Measurements from ENCODE around the gene LMTK2.

Gene LMTK2

DNA sequence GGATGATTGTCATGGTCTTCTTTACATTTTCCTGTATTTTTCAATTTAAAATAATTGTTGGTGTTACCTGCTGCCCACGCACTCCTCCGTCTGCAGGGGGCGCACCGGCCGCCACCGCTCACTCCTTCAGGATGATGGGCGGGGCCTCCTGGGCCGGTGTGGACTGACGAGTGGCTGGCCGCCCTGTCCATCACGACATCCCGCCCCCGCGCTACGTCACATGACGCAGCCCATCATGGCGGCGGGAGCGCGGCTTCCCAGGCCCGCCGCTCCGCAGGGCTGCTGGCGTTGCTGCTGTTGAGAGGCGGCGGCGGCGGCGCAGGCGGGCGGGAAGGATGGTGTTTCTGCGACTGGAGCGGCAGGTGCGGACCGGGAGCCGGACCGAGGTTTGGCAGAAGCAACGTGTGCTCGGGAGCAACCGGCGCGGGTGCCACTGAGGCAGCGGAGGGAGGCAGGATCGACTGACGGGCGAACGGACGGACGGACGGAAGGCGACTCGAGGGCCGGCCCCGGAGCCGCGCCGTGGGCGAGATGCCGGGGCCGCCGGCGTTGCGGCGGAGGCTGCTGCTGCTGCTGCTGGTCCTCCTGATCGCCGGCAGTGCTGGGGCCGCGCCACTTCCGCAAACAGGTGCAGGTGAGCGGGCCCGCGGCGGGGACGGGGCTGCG is at the start of gene LMTK2:
LMTK2 (plus strand) TSS at position 216 of the 666 bp plus-strand sequence; CDS start at position 532, 316 bp downstream.
- DNase-seq (ENCODE audit: low read depth): peak; percentile 98
- Histone ChIP-seq H3K9me3 (ENCODE audit: control insufficient read depth, low read length) (peaks cover 6% of the 10 kb centered on the region), H3K9ac (ENCODE audit: low read length) (peak within 1 kb of the TSS; percentile 91), H3K4me3 (ENCODE audit: low read length) (peak within 1 kb of the TSS; percentile 93), H3K27me3 (replicated peaks; ENCODE audit: control insufficient read depth, insufficient read depth, low read length) (no peaks in the 10 kb centered on the region), H3K4me1 (ENCODE audit: control insufficient read depth, insufficient read depth, low read length) (peaks cover 11% of the 10 kb centered on the region), H3K36me3 (ENCODE audit: control insufficient read depth, insufficient read depth, low read length, severe bottlenecking) (no peaks in the 10 kb centered on the region)

DNA sequence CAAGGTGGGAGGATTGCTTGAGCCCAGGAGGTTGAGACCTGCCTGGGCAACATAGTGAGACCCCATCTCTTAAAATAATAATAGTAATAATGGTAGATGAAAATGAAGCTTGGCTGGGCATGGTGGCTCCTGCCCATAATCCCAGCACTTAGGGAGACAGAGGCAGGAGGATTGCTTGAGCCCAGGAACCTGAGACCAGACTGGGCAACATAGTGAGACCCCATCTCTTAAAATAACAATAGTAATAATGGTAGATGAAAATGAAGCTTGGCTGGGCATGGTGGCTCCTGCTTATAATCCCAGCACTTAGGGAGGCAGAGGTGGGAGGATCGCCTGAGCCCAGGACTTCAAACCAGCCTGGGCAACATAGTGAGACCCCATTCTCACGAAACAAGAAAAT is 49.5 kb upstream of the LMTK2 start:
- no peaks in the 10 kb centered on the region for H3K4me1 ChIP-seq (ENCODE audit: control insufficient read depth, insufficient read depth, low read length)
- peaks cover 5% of the 10 kb centered on the region for H3K27me3 ChIP-seq (replicated peaks; ENCODE audit: control insufficient read depth, insufficient read depth, low read length)
- DNase-seq (ENCODE audit: low read depth): no peak
- no peak overlapping the region for H3K9ac ChIP-seq (ENCODE audit: low read length)
- H3K36me3 ChIP-seq (ENCODE audit: control insufficient read depth, insufficient read depth, low read length, severe bottlenecking): no peaks in the 10 kb centered on the region
- H3K9me3 ChIP-seq (ENCODE audit: control insufficient read depth, low read length): no peaks in the 10 kb centered on the region
- no peak overlapping the region for H3K4me3 ChIP-seq (ENCODE audit: low read length)

DNA sequence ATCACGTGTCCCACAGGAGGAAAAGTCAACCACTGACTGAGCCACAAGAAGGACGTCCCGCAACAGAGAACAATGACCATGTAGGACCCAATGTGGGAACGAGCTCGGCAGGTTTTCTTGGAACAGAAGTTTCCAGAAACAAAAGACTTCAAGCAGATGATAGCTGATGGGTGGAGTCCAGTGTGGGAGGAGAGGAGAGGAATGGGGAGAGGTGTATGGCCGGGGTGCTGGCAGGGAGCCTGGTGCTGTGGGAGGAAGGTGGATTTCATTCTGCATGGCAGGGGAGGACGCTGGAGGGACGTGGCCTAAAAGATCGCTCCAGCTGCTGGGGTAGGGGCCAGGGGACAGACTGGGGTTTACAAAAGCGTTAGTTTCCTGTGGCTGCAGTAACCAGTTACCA is 48.5 kb upstream of the LMTK2 start:
- DNase-seq (ENCODE audit: low read depth): no peak
- Histone ChIP-seq H3K9me3 (ENCODE audit: control insufficient read depth, low read length) (peaks cover 4% of the 10 kb centered on the region), H3K9ac (ENCODE audit: low read length) (no peak overlapping the region), H3K27me3 (replicated peaks; ENCODE audit: control insufficient read depth, insufficient read depth, low read length) (peaks cover 5% of the 10 kb centered on the region), H3K4me1 (ENCODE audit: control insufficient read depth, insufficient read depth, low read length) (no peaks in the 10 kb centered on the region), H3K36me3 (ENCODE audit: control insufficient read depth, insufficient read depth, low read length, severe bottlenecking) (no peaks in the 10 kb centered on the region), H3K4me3 (ENCODE audit: low read length) (no peak overlapping the region)

DNA sequence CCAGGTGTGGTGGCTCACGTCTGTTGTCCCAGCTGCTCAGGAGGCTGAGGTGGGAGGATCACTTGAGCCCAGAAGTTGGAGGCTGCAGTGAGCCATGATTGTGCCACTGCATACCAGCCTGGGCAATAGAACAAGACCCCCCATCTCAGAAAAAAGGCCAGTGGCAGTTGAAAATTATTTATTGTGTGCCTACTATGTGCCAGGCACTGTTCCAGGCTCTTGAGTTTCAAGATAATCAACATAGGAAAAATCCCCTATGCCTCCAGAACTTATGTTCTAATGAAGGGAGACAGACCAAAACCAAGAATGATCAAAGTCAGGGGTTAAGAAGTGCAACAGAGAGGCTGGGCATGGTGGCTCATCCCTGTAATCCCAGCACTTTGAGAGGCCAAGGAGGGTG is 42.4 kb upstream of the LMTK2 start:
- H3K9ac ChIP-seq (ENCODE audit: low read length): no peak overlapping the region
- H3K4me1 ChIP-seq (ENCODE audit: control insufficient read depth, insufficient read depth, low read length): no peaks in the 10 kb centered on the region
- DNase-seq (ENCODE audit: low read depth): no peak
- H3K9me3 ChIP-seq (ENCODE audit: control insufficient read depth, low read length): peaks cover 7% of the 10 kb centered on the region
- no peaks in the 10 kb centered on the region for H3K36me3 ChIP-seq (ENCODE audit: control insufficient read depth, insufficient read depth, low read length, severe bottlenecking)
- H3K27me3 ChIP-seq (replicated peaks; ENCODE audit: control insufficient read depth, insufficient read depth, low read length): no peaks in the 10 kb centered on the region
- H3K4me3 ChIP-seq (ENCODE audit: low read length): no peak overlapping the region

DNA sequence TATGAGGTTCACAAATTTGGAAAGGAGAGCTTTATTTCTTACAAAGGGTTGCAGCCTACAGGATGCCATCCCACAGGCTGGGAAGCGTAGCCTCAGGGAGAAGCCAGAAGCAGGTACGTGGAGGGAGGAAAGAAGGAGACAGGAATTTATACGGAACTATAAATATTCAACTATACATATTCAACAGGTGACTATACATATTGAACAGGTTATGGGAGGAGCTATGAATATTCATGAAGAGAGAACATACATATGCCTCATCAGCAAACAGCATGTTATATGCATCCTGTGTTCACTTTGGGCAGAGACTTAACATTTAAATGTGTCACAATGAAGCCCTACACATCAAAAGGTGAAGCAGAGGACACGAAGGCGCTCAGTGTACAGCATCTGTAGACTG is 40.5 kb upstream of the LMTK2 start:
- no peak for DNase-seq (ENCODE audit: low read depth)
- H3K9ac ChIP-seq (ENCODE audit: low read length): no peak overlapping the region
- no peaks in the 10 kb centered on the region for H3K4me1 ChIP-seq (ENCODE audit: control insufficient read depth, insufficient read depth, low read length)
- no peak overlapping the region for H3K4me3 ChIP-seq (ENCODE audit: low read length)
- H3K9me3 ChIP-seq (ENCODE audit: control insufficient read depth, low read length): peaks cover 7% of the 10 kb centered on the region
- H3K27me3 ChIP-seq (replicated peaks; ENCODE audit: control insufficient read depth, insufficient read depth, low read length): no peaks in the 10 kb centered on the region
- H3K36me3 ChIP-seq (ENCODE audit: control insufficient read depth, insufficient read depth, low read length, severe bottlenecking): no peaks in the 10 kb centered on the region

DNA sequence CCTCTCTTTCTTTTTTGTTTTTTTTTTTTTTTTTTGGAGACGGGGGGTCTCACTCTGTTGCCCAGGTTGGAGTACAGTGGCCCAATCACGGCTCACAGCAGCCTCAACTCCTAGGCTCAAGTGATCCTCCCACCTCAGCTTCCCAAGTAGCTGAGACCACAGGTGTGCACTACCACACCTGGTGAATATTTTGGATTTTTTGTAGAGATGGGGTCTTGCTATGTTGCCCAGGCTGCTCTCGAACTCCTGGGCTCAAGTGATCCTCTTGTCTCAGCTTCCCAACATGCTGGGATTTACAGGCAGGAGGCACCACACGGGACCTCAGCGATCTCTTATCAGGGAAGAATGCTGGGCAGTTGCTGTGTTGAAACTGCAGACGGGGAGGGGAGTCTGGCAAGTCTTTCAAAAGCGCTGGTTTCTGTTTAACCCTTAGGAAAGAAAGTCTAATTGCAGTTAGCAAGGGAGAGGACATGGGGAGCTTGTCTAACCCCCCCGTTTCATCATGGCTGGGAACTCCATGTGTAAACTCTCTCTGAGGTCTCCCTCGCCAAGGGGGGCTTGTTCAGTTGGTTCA is 39.6 kb upstream of the LMTK2 start:
- H3K4me3 ChIP-seq (ENCODE audit: low read length): no peak overlapping the region
- no peak for DNase-seq (ENCODE audit: low read depth)
- H3K9me3 ChIP-seq (ENCODE audit: control insufficient read depth, low read length): peaks cover 7% of the 10 kb centered on the region
- H3K27me3 ChIP-seq (replicated peaks; ENCODE audit: control insufficient read depth, insufficient read depth, low read length): no peaks in the 10 kb centered on the region
- H3K9ac ChIP-seq (ENCODE audit: low read length): no peak overlapping the region
- H3K4me1 ChIP-seq (ENCODE audit: control insufficient read depth, insufficient read depth, low read length): no peaks in the 10 kb centered on the region
- no peaks in the 10 kb centered on the region for H3K36me3 ChIP-seq (ENCODE audit: control insufficient read depth, insufficient read depth, low read length, severe bottlenecking)

DNA sequence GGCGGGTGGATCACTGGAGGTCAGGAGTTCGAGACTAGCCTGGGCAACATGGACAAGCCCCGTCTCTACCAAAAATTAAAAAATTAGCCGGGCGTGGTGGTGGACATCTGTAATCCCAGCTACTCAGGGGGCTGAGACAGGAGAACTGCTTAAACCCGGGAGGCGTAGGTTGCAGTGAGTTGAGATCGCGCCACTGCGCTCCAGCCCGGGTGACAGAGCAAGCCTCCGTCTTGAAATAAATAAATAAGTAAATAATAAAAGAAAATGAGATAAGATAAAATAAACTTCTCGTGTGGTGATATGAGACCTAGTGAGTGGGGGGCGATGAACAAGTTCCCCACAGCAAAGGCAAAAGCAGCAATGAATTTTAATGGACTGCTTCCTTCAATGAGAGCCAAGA is 33.6 kb upstream of the LMTK2 start:
- peaks cover 3% of the 10 kb centered on the region for H3K9me3 ChIP-seq (ENCODE audit: control insufficient read depth, low read length)
- H3K36me3 ChIP-seq (ENCODE audit: control insufficient read depth, insufficient read depth, low read length, severe bottlenecking): no peaks in the 10 kb centered on the region
- no peak for DNase-seq (ENCODE audit: low read depth)
- H3K4me1 ChIP-seq (ENCODE audit: control insufficient read depth, insufficient read depth, low read length): no peaks in the 10 kb centered on the region
- peaks cover 2% of the 10 kb centered on the region for H3K27me3 ChIP-seq (replicated peaks; ENCODE audit: control insufficient read depth, insufficient read depth, low read length)
- no peak overlapping the region for H3K9ac ChIP-seq (ENCODE audit: low read length)
- no peak overlapping the region for H3K4me3 ChIP-seq (ENCODE audit: low read length)

DNA sequence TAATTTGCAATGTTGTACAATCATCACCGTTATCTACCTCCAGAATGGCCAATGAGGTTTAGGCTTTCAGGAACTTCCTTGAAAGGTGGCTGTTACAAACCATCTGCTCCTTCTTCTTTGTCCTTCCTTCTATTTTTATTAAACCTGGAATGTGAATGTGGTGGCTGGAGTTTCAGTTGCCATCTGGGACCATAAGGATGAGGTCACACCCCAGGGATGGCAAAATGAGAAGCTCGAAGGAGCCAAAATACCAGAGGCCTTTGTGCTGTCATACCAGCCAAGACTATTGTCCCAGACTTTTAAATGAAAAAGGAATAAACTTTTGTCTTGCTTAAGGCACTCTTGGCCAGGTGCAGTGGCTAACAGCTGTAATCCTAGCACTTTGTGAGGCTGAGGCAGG is 30.9 kb upstream of the LMTK2 start:
- Histone ChIP-seq H3K27me3 (replicated peaks; ENCODE audit: control insufficient read depth, insufficient read depth, low read length) (peaks cover 2% of the 10 kb centered on the region), H3K4me3 (ENCODE audit: low read length) (no peak overlapping the region), H3K9ac (ENCODE audit: low read length) (no peak overlapping the region), H3K4me1 (ENCODE audit: control insufficient read depth, insufficient read depth, low read length) (no peaks in the 10 kb centered on the region), H3K36me3 (ENCODE audit: control insufficient read depth, insufficient read depth, low read length, severe bottlenecking) (no peaks in the 10 kb centered on the region), H3K9me3 (ENCODE audit: control insufficient read depth, low read length) (peaks cover 3% of the 10 kb centered on the region)
- DNase-seq (ENCODE audit: low read depth): no peak

DNA sequence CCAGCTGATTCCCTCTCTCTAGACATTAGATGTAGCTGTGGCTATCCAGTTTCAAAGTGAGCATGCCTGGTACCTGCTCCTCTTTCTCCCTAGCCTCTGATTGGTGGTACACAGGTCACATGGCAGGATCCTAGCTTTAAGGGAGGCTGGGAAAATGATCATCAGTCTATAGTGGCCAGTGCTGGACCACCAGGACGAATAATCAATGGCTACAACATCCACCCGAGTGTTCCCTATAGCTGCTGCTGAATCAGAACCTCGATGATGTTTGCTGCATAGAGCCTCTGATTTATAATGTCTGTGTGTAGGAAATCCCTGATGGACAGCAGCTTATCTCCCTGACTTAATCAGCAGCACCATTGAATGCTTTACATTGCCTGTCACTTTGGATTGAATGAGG is 28.9 kb upstream of the LMTK2 start:
- no peaks in the 10 kb centered on the region for H3K36me3 ChIP-seq (ENCODE audit: control insufficient read depth, insufficient read depth, low read length, severe bottlenecking)
- peaks cover 2% of the 10 kb centered on the region for H3K27me3 ChIP-seq (replicated peaks; ENCODE audit: control insufficient read depth, insufficient read depth, low read length)
- H3K4me1 ChIP-seq (ENCODE audit: control insufficient read depth, insufficient read depth, low read length): no peaks in the 10 kb centered on the region
- DNase-seq (ENCODE audit: low read depth): no peak
- no peak overlapping the region for H3K9ac ChIP-seq (ENCODE audit: low read length)
- H3K9me3 ChIP-seq (ENCODE audit: control insufficient read depth, low read length): peaks cover 3% of the 10 kb centered on the region
- no peak overlapping the region for H3K4me3 ChIP-seq (ENCODE audit: low read length)

DNA sequence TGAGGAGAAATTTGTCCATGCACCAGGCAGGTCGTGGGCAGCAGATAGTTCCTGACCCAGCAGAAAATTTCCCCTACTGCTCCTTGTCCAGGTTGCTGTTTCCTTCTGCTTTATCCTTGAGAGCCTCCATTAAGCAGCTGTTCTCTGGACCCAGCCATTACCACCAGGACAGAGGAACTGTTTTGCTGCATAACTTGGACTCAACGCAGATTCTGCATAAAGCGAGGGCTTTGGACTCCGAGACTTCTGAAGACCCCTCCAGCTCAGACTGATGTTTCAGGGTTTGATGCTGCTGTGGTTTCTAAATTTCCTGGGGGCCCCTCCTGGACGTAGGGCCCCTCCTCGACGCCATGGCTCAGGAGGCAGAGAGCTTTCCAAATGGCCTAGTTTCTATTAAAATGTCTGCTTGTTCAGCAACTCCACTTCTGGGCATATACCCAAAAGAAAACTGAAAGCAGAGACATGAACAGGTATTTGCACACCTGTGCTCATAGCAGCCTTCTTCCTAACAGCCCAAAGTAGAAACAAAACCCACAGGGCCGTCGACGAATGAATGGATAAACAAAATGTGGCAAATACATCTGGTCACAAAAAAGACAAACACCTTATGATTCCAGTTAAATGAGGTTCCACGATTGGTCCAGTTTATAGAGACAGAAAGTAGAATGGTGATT is 28.3 kb upstream of the LMTK2 start:
- Histone ChIP-seq H3K4me1 (ENCODE audit: control insufficient read depth, insufficient read depth, low read length) (no peaks in the 10 kb centered on the region), H3K9me3 (ENCODE audit: control insufficient read depth, low read length) (peaks cover 3% of the 10 kb centered on the region), H3K36me3 (ENCODE audit: control insufficient read depth, insufficient read depth, low read length, severe bottlenecking) (no peaks in the 10 kb centered on the region), H3K4me3 (ENCODE audit: low read length) (no peak overlapping the region), H3K9ac (ENCODE audit: low read length) (no peak overlapping the region), H3K27me3 (replicated peaks; ENCODE audit: control insufficient read depth, insufficient read depth, low read length) (peaks cover 4% of the 10 kb centered on the region)
- DNase-seq (ENCODE audit: low read depth): no peak

DNA sequence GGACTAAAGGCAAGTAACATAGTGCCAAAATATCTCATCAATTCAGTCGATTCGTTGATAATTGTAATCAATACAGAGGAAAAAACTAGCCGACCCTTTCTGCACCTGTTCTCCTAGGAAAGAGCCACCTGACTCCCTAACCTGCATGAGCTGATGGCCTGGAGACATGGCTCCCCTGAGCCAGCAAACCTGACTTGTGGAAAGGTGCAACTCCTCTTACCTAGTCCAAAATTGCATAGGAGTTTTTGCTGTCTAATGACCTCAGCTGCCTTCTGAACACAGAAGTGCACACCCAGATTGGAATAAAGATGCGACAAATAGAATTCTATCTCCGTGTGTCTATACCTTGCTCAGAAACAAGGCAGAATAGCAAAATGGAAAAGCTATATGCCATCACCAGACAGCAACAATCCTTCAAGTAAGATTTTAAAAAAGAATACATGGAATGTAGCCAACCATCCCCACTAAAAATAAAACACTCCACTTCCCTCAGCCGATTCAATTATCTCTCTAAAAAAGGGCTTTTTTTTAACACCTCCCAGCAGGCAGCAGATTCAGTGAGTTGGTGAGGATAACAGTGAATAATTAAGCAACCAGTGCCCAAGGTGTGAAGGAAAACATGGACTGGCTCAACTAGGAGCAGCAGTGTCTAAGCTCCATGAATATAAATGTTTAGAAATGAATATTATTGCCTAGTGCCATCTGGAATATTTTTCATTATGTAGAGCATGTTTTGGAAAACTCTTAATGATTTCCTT is 26.6 kb upstream of the LMTK2 start:
- Histone ChIP-seq H3K9me3 (ENCODE audit: control insufficient read depth, low read length) (peaks cover 2% of the 10 kb centered on the region), H3K27me3 (replicated peaks; ENCODE audit: control insufficient read depth, insufficient read depth, low read length) (peaks cover 9% of the 10 kb centered on the region), H3K4me3 (ENCODE audit: low read length) (no peak overlapping the region), H3K9ac (ENCODE audit: low read length) (no peak overlapping the region), H3K36me3 (ENCODE audit: control insufficient read depth, insufficient read depth, low read length, severe bottlenecking) (no peaks in the 10 kb centered on the region), H3K4me1 (ENCODE audit: control insufficient read depth, insufficient read depth, low read length) (no peaks in the 10 kb centered on the region)
- DNase-seq (ENCODE audit: low read depth): no peak
